Right ventricle myocardium inferior (tissue), 1 donor: ENCODE results near the gene RFX7. TPM values are rescaled to one million over a fixed set of nuclear protein-coding genes. Genes with fewer than 3 reads are reported as not detected.
"Not testable (repeated sequence)": the region's sequence is repeated elsewhere in the genome, so short reads cannot be mapped to it uniquely, and the experiment has no call there.

Experiments used
- ATAC-seq: fragments of 200-7000 bp; cut with Tn5 transposase; one replicate; pipeline ENCODE4 v1.9.1; 2020; ENCODE audit warnings: mild to moderate bottlenecking, moderate library complexity
- DNase-seq: peaks from one replicate; pipeline ENCODE4 v3.0.0; 2021; ENCODE audit errors: missing footprints
- intact Hi-C: fragments of 100-400 bp; cut with DNase I; formaldehyde crosslinking; loops from one replicate; pipeline ENCODE4 v1.11.0; 2022
- total RNA-seq: library from RNA; stranded (reverse); fragmentation: NEBNext Ultra II Directional; extraction: Animal tissue kit (Norgen Biotek cat#: 25700); gene quantifications from one replicate; pipeline ENCODE4 v1.2.1, GENCODE V29; 2021
- donor health status: DM: no; HTN: yes; CAD: no; lungs with severe emphysema.

The RFX7 gene
- total RNA-seq, 1 donor from 2014 or later = 5.8 TPM

- DNase-seq = no peak
- ATAC-seq = no peak
- intact Hi-C loops = no loop called here
These were observed 31.6 kb downstream of the RFX7 start for GRCh38 chr15:56211960-56212550.

GRCh38 chr15:56211064-56211463, 32.6 kb downstream of the RFX7 start:
- intact Hi-C loops = no loop called here

GRCh38 chr15:56208641-56209155, 35.0 kb downstream of the RFX7 start:
- no peak for ATAC-seq
- DNase-seq = no peak
- intact Hi-C loops = no loop called here

More at GRCh38 chr15:56211064-56211463, 32.6 kb downstream of the RFX7 start:
- ATAC-seq (no peak), DNase-seq (no peak)

- ATAC-seq (no peak), DNase-seq (no peak)
- intact Hi-C loops = no loop called here
These were observed 35.5 kb downstream of the RFX7 start for GRCh38 chr15:56208185-56208584.

- intact Hi-C loops = no loop called here
- ATAC-seq (no peak), DNase-seq (no peak)
These were observed 36.0 kb downstream of the RFX7 start for GRCh38 chr15:56207711-56208110.

GRCh38 chr15:56207092-56207491, 36.6 kb downstream of the RFX7 start:
- ATAC-seq (no peak), DNase-seq (no peak)
- intact Hi-C loops = no loop called here

- ATAC-seq (no peak), DNase-seq (no peak)
- intact Hi-C loops = no loop called here
These were observed 38.4 kb downstream of the RFX7 start for GRCh38 chr15:56205061-56205876.

GRCh38 chr15:56203312-56203922, 40.3 kb downstream of the RFX7 start:
- DNase-seq, intact Hi-C loops, ATAC-seq: not testable (repeated sequence)

GRCh38 chr15:56202701-56203100, 41.0 kb downstream of the RFX7 start:
- ATAC-seq = no peak
- DNase-seq = no peak
- intact Hi-C loops = no loop called here

- intact Hi-C loops = no loop called here
- DNase-seq = no peak
- no peak for ATAC-seq
These were observed 44.6 kb downstream of the RFX7 start for GRCh38 chr15:56199038-56199437.

- no peak for DNase-seq
- ATAC-seq = no peak
- intact Hi-C loops = no loop called here
These were observed 49.6 kb downstream of the RFX7 start for GRCh38 chr15:56194035-56194434.

- DNase-seq = no peak
- ATAC-seq = no peak
- intact Hi-C loops = no loop called here
These were observed 50.8 kb downstream of the RFX7 start for GRCh38 chr15:56192659-56193442.

GRCh38 chr15:56187665-56188064, 56.0 kb downstream of the RFX7 start:
- intact Hi-C loops = no loop called here
- DNase-seq (no peak), ATAC-seq (no peak)

GRCh38 chr15:56185980-56186379, 57.7 kb downstream of the RFX7 start:
- intact Hi-C loops = no loop called here
- ATAC-seq (no peak), DNase-seq (no peak)

GRCh38 chr15:56184516-56184915, 59.2 kb downstream of the RFX7 start:
- ATAC-seq (no peak), DNase-seq (no peak)
- intact Hi-C loops = no loop called here

- intact Hi-C loops = no loop called here
- no peak for DNase-seq
These were observed 62.8 kb downstream of the RFX7 start for GRCh38 chr15:56180851-56181250.

GRCh38 chr15:56176996-56177395, 66.7 kb downstream of the RFX7 start:
- ATAC-seq (no peak), DNase-seq (no peak)
- intact Hi-C loops = no loop called here

More at GRCh38 chr15:56180851-56181250, 62.8 kb downstream of the RFX7 start:
- ATAC-seq = no peak

GRCh38 chr15:56175788-56176187, 67.9 kb downstream of the RFX7 start:
- DNase-seq = no peak
- no peak for ATAC-seq
- intact Hi-C loops = no loop called here

- intact Hi-C loops = no loop called here
- ATAC-seq (no peak), DNase-seq (no peak)
These were observed 69.0 kb downstream of the RFX7 start for GRCh38 chr15:56174649-56175048.
